DND-41 (cell line): ENCODE measurements around the gene UBXN4.
A peak's percentile ranks its signal among the peaks of the same experiment; 100 is the strongest.

Source experiments
- ATAC-seq: fragments of 200-7000 bp; cut with Tn5 transposase; 3 replicates; pipeline ENCODE4 v1.9.1; 2021; ENCODE audit warnings: low read depth; ENCODE audit not compliant: insufficient read depth
- DNase-seq: peaks from one replicate; pipeline ENCODE4 v3.0.0-alpha.2; 2020
- H2AFZ ChIP-seq: 2 replicates; pipeline ENCODE4 v1.6.0; 2012; ENCODE audit warnings: low read depth, low read length
- H3K27ac ChIP-seq: 2 replicates; pipeline ENCODE4 v1.5.1; 2012; ENCODE audit warnings: low read length, inconsistent platforms
- H3K27me3 ChIP-seq: fragments of 200-600 bp; sonication (generic); 2 replicates; pipeline ENCODE4 v1.6.0; 2012; ENCODE audit warnings: low read length, mild to moderate bottlenecking, inconsistent platforms; ENCODE audit not compliant: insufficient read depth, poor library complexity
- H3K36me3 ChIP-seq: 2 replicates; pipeline ENCODE4 v1.5.1; 2012; ENCODE audit warnings: low read length, inconsistent platforms; ENCODE audit not compliant: insufficient read depth
- H3K4me1 ChIP-seq: 2 replicates; pipeline ENCODE4 v1.5.1; 2012; ENCODE audit warnings: mild to moderate bottlenecking, low read length; ENCODE audit not compliant: insufficient read depth
- H3K4me2 ChIP-seq: 2 replicates; pipeline ENCODE4 v1.6.0; 2012; ENCODE audit warnings: mild to moderate bottlenecking, moderate library complexity, low read length, inconsistent platforms; ENCODE audit not compliant: insufficient read depth
- H3K4me3 ChIP-seq, 2 experiments: fragments of 200-600 bp in 1 of 2; shearing (Covaris generic) in 1 of 2; 2 replicates each; pipeline ENCODE4 v1.5.1; 2012 to 2016; ENCODE audit warnings: inconsistent platforms in 2 of 2, low read length in 2 of 2, mild to moderate bottlenecking in 2 of 2, low read depth in 1 of 2, moderate library complexity in 1 of 2
- H3K79me2 ChIP-seq: 2 replicates; pipeline ENCODE4 v1.6.0; 2012; ENCODE audit warnings: low read length, inconsistent platforms; ENCODE audit not compliant: insufficient read depth
- H3K9ac ChIP-seq: 2 replicates; pipeline ENCODE4 v1.6.0; 2012; ENCODE audit warnings: low read depth, mild to moderate bottlenecking, inconsistent platforms, low read length, moderate library complexity
- H3K9me3 ChIP-seq: 2 replicates; pipeline ENCODE4 v1.5.1; 2012; ENCODE audit warnings: low read length, moderate library complexity, mild to moderate bottlenecking, inconsistent platforms; ENCODE audit not compliant: insufficient read depth, severe bottlenecking
- H4K20me1 ChIP-seq: 2 replicates; pipeline ENCODE4 v1.6.0; 2012; ENCODE audit warnings: low read length; ENCODE audit not compliant: insufficient read depth
- CTCF ChIP-seq: IDR thresholded peaks from 2 replicates; pipeline ENCODE4 v1.5.1; 2012; ENCODE audit warnings: borderline replicate concordance, low read length, moderate library complexity, mild to moderate bottlenecking; ENCODE audit not compliant: poor library complexity, severe bottlenecking; ENCODE audit errors: extremely low read depth
- EZH2 ChIP-seq: IDR thresholded peaks from 3 replicates; pipeline ENCODE4 v1.6.1; 2012; ENCODE audit warnings: borderline replicate concordance, low read depth, mild to moderate bottlenecking, moderate library complexity, low read length, inconsistent platforms; ENCODE audit not compliant: severe bottlenecking

Gene UBXN4

GRCh38 chr2:135741395-135742324 lies at the start of gene UBXN4:
Gene UBXN4 (plus strand): TSS chr2:135741855. CDS start chr2:135741930, 75 bp downstream.
- no peak for TF ChIP-seq EZH2
- TF ChIP-seq CTCF: peak; percentile 78
- Histone ChIP-seq H3K9ac (peak within 1 kb of the TSS; percentile 96), H3K27me3 (no peaks in the 10 kb centered on the region), H3K4me2 (peak within 1 kb of the TSS; percentile 90), H3K27ac (peak within 1 kb of the TSS; percentile 92), H4K20me1 (peaks cover 30% of the 10 kb centered on the region), H3K4me3 (peak within 1 kb of the TSS; percentile 92), H3K79me2 (peaks cover 52% of the 10 kb centered on the region), H2AFZ (peak within 1 kb of the TSS; percentile 96), H3K4me1 (peaks cover 34% of the 10 kb centered on the region), H3K36me3 (peaks cover 31% of the 10 kb centered on the region), H3K9me3 (no peaks in the 10 kb centered on the region)
- DNase-seq: peak; percentile 98
- peak; percentile 90 for ATAC-seq

GRCh38 chr2:135694711-135695110 lies 46.9 kb upstream of the UBXN4 start:
- H3K4me3 ChIP-seq: no peak overlapping the region
- no peak overlapping the region for H3K27ac ChIP-seq
- H3K4me2 ChIP-seq: no peak overlapping the region
- peaks cover 9% of the 10 kb centered on the region; the same call in 1 of the 2 replicates for H3K36me3 ChIP-seq
- H3K4me1 ChIP-seq: no peaks in the 10 kb centered on the region
- no peaks in the 10 kb centered on the region for H3K9me3 ChIP-seq
- no peaks in the 10 kb centered on the region for H4K20me1 ChIP-seq
- H3K27me3 ChIP-seq: no peaks in the 10 kb centered on the region
- no peak overlapping the region for H2AFZ ChIP-seq
- no peak for ATAC-seq
- TF ChIP-seq EZH2 (no peak), CTCF (no peak)
- no peaks in the 10 kb centered on the region for H3K79me2 ChIP-seq
- DNase-seq: no peak
- no peak overlapping the region for H3K9ac ChIP-seq

- no peak overlapping the region for H3K9ac ChIP-seq
- peaks cover 19% of the 10 kb centered on the region; the same call in 1 of the 2 replicates for H3K36me3 ChIP-seq
- no peak for DNase-seq
- H3K79me2 ChIP-seq: no peaks in the 10 kb centered on the region
- no peaks in the 10 kb centered on the region for H4K20me1 ChIP-seq
- TF ChIP-seq CTCF (no peak), EZH2 (no peak)
- no peak overlapping the region for H3K4me2 ChIP-seq
- H3K4me3 ChIP-seq: no peak overlapping the region
- H3K9me3 ChIP-seq: no peaks in the 10 kb centered on the region
- H3K27me3 ChIP-seq: no peaks in the 10 kb centered on the region
- no peak overlapping the region for H2AFZ ChIP-seq
- no peak overlapping the region for H3K27ac ChIP-seq
- no peaks in the 10 kb centered on the region for H3K4me1 ChIP-seq
- ATAC-seq: no peak
These were observed 42.8 kb upstream of the UBXN4 start for GRCh38 chr2:135698838-135699237.
